ENCODE measurements around the gene ADSS2.
"Not testable (repeated sequence)": the region's sequence is repeated elsewhere in the genome, so short reads cannot be mapped to it uniquely, and the experiment has no call there.

ADSS2 gene

DNA sequence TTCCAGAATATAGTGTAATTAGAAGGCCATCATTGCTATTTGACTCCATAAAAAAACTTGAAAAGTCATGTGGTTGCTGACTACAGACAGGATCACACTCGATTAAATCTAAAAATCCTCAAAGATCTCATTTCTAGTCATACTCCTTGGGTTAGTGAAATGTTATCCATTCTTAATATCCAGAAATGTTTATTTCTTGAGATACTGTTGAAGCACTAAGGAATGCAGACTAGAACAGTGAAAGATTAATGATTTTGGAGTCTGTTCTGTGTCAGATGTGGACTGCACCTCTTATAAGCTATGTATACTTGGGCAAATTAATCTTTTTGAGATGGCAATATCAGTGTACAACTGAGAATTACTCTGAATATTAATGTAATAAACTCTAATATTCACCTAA is 65.1 kb downstream of the ADSS2 start:
- CTCF ChIA-PET, result interaction anchor here (1.5 kb wide), 1 partner anchor 87 kb away, joined by 3 read pairs; no protein-coding TSS in a partner anchor
- TF ChIP-seq, protein P1, sequence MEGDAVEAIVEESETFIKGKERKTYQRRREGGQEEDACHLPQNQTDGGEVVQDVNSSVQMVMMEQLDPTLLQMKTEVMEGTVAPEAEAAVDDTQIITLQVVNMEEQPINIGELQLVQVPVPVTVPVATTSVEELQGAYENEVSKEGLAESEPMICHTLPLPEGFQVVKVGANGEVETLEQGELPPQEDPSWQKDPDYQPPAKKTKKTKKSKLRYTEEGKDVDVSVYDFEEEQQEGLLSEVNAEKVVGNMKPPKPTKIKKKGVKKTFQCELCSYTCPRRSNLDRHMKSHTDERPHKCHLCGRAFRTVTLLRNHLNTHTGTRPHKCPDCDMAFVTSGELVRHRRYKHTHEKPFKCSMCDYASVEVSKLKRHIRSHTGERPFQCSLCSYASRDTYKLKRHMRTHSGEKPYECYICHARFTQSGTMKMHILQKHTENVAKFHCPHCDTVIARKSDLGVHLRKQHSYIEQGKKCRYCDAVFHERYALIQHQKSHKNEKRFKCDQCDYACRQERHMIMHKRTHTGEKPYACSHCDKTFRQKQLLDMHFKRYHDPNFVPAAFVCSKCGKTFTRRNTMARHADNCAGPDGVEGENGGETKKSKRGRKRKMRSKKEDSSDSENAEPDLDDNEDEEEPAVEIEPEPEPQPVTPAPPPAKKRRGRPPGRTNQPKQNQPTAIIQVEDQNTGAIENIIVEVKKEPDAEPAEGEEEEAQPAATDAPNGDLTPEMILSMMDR (IDR thresholded peaks at IDR 0.05; ENCODE audit: control extremely low read depth, extremely low read depth, low read depth, missing control alignments), result no peak
- POLR2A ChIA-PET, result no interaction called here
- DNase-seq (ENCODE audit: extremely low spot score), result no peak

DNA sequence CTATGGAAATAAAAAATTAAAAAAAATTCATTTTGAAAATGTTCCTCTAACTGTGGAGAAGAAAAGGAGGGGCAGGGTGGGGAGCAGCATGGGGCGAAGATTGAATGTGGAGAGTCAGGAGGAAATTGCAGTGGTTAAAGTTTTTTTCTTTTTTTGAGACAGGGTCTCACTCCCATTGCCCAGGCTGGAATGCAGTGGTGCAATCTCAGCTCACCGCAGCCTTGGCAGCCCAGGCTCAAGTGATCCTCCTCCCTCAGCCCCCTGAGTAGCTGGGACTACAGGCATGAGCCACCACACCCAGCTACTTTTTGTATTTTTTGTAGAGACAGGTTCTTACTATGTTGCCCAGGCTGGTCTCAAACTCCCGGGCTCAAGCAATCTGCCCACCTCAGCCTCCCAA is 67.6 kb downstream of the ADSS2 start:
- TF ChIP-seq, protein P1 (IDR thresholded peaks at IDR 0.05; ENCODE audit: control extremely low read depth, extremely low read depth, low read depth, missing control alignments), result no peak
- CTCF ChIA-PET, result interaction anchor here (1.0 to 1.4 kb wide), 4 partner anchors 14 to 25 kb away, joined by 3 read pairs; no protein-coding TSS in a partner anchor
- POLR2A ChIA-PET, result no interaction called here
- DNase-seq (ENCODE audit: extremely low spot score), result no peak

DNA sequence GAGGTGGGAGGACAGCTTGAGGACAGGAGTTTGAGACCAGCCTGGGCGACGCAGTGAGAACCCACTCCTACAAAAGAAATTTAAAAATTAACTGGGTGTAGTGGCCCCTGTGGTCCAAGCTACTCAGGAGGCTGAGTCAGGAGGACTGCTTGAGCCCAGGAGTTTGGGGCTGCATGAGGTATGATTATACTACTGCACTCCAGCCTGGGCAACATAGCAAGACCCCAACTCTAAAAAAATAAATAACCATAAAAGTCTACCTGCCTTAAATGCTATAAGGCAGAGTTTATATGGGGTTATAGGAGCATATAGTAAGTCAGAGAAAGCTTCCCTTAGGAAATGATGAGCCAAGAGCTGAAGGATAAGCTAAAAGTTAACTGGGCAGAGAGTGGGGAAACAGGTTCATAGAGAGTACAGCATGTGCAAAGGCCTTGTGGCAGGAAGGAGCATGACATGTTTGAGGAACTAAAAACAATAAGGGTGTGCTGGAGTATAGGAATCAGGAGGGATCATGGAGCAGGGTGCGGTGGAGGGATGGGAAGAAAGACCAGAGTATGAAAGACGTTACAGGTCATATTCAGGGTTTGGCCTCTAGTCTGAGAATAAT is 68.3 kb downstream of the ADSS2 start:
- POLR2A ChIA-PET, result no interaction called here
- TF ChIP-seq, protein P1 (IDR thresholded peaks at IDR 0.05; ENCODE audit: control extremely low read depth, extremely low read depth, low read depth, missing control alignments), result no peak
- DNase-seq (ENCODE audit: extremely low spot score), result no peak
- CTCF ChIA-PET, result interaction anchor here (1.0 to 1.4 kb wide), 4 partner anchors 15 to 24 kb away, joined by 3 read pairs; no protein-coding TSS in a partner anchor

DNA sequence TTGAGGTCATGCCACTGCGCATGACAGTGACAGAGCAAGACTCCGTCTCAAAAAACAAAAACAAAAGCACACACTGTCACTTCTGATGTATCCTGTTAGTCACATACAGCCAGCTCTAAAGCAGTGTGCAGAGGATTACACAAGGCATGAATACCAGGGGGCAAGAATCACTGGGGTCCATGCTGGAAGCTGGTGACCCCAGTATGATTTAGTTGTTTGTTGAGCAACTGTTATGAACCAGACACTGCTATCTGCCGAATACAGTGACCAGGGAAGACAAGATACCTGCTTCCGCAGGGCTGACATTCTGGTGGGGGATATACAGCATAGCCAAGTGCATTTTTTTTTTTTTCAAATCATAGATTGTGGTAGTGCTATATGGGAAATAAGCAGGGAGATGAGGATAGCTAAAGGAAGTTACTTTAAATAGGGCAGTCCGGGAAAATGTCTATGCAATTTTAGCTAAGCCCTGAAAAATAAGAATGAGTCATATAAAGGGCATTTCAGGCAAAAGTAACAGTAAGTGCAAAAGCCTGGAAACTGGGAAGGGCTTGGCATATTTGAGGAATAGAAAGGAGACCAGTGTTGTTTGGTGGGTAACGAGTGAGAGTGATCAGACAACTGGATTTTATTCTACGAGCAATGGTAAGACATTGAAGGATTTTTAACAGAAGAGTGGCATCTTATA is 69.7 kb downstream of the ADSS2 start:
- CTCF ChIA-PET, result interaction anchor here (1.5 kb wide), 1 partner anchor 15 kb away, joined by 5 read pairs; no protein-coding TSS in a partner anchor
- DNase-seq (ENCODE audit: extremely low spot score), result no peak
- TF ChIP-seq, protein P1 (IDR thresholded peaks at IDR 0.05; ENCODE audit: control extremely low read depth, extremely low read depth, low read depth, missing control alignments), result no peak
- POLR2A ChIA-PET, result no interaction called here

DNA sequence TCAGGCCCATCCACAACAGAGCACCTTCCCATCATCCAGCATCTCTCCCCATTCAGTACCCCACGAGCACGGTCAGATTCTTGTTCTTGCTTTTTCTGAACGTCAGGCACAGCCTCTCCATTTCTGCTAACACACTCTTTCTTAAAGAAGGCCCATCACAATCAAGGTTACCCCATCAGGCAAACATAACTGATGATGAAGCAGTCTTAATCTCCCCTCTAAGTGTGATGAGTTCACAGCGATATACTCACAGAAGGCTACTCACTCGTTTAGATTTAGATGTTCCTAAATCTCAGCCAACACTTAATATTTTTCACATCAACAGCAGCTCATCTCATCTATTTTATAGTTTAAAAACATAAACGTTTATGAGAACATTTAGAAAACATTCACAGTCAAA is 75.6 kb downstream of the ADSS2 start:
- TF ChIP-seq, protein P1 (IDR thresholded peaks at IDR 0.05; ENCODE audit: control extremely low read depth, extremely low read depth, low read depth, missing control alignments), result no peak
- ChIA-PET POLR2A (no interaction called here), CTCF (no interaction called here)
- no peak for DNase-seq (ENCODE audit: extremely low spot score)

DNA sequence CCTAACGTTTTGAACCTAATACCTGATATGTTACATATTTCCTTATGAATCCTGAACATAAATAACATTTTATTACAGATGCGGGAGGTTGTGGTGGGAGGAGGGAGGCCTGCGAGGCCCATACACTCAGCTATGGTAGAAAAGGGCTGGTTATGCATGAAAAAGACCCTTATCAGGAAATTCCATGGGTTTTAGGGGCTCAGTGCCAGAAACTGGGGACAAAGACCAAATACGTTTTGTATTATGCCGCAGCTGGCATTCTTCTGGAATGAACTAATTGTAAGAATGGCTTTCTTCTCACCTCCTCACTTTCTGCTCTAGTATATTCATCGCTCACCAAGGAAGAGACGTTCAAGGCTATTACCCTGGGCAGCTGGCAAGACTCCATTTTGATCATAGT is 76.7 kb downstream of the ADSS2 start:
- CTCF ChIA-PET, result interaction anchor here (1.6 kb wide), 1 partner anchor 25 kb away, joined by 3 read pairs; no protein-coding TSS in a partner anchor
- TF ChIP-seq, protein P1 (IDR thresholded peaks at IDR 0.05; ENCODE audit: control extremely low read depth, extremely low read depth, low read depth, missing control alignments), result no peak
- POLR2A ChIA-PET, result no interaction called here
- no peak for DNase-seq (ENCODE audit: extremely low spot score)

DNA sequence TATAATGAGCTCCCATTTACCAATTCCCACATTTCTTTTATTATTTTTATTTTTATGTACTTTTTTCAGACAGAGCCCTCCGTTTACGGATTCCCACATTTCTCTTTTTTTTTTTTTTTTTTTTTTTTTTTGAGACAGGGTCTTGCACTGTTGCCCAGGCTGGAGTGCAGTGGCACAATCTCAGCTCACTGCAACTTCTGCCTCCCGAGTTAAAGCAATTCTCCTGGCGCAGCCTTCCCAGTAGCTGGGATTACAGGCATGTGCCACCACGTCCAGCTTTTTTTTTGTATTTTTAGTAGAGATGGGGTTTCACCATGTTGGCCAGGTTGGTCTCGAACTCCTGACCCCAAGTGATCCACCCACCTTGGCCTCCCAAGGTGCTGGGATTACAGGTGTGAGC is 77.2 kb downstream of the ADSS2 start:
- DNase-seq (ENCODE audit: extremely low spot score); POLR2A ChIA-PET: not testable (repeated sequence)
- CTCF ChIA-PET, result interaction anchor here (1.6 kb wide), 1 partner anchor 25 kb away, joined by 3 read pairs; no protein-coding TSS in a partner anchor

Data from GM10248 (cell line).